Esophagus muscularis mucosa (tissue), 3 donors: Measurements from ENCODE around the gene PRSS38.

ENCODE experiments used
- CTCF ChIP-seq, 3 experiments: fragments of 200-600 bp in 2 of 3; fragments of 450-650 bp in 1 of 3; sonication (generic) in 2 of 3; IDR thresholded peaks; one replicate each; pipeline ENCODE4 v1.5.1; 2017 to 2019; ENCODE audit warnings: antibody characterized with exemption in 3 of 3, mild to moderate bottlenecking in 2 of 3, moderate library complexity in 1 of 3
- POLR2AphosphoS5 ChIP-seq, 2 donors: sonication (generic); formaldehyde crosslinking; IDR thresholded peaks; one replicate each; pipeline ENCODE4 v1.6.1; 2017; ENCODE audit warnings: antibody characterized with exemption in 2 of 2

- TF ChIP-seq CTCF (IDR thresholded peaks at IDR 0.05) = no peak
- no peak for TF ChIP-seq POLR2AphosphoS5 (IDR thresholded peaks at IDR 0.05)
These were observed 40.2 kb downstream of the PRSS38 start for GRCh38 chr1:227855687-227856086.
